Activated CD4-positive, alpha-beta memory T cell treated with anti-CD3 and anti-CD28 coated beads, Interleukin-2, amount 10 ng/mL, durations not matched to agents 7 days and 5 days (primary cell): ENCODE measurements around the gene EXOC3L2. TPM values are rescaled to one million over a fixed set of nuclear protein-coding genes. Genes with fewer than 3 reads are reported as not detected.
"Not testable (repeated sequence)": the region's sequence is repeated elsewhere in the genome, so short reads cannot be mapped to it uniquely, and the experiment has no call there.

Source experiments
- CTCF ChIA-PET: fragments of 350-600 bp; sonication (Branson Sonifier 250); formaldehyde crosslinking; loops from one replicate; lab custom pipeline; 2021; ENCODE audit warnings: antibody characterized with exemption, inconsistent platforms; lab: Charles Lee
- POLR2A ChIA-PET: fragments of 350-600 bp; sonication (Branson Sonifier 250); formaldehyde crosslinking; loops from one replicate; lab custom pipeline; 2021; ENCODE audit warnings: antibody characterized with exemption; lab: Charles Lee
- DNase-seq: peaks from one replicate; pipeline ENCODE4 v3.0.0-alpha.2; 2020
- H3K27ac Mint-ChIP-seq: one replicate; pipeline ENCODE4 v1.8.0; 2021; ENCODE audit warnings: mild to moderate bottlenecking, mixed read lengths
- H3K27me3 Mint-ChIP-seq: one replicate; pipeline ENCODE4 v1.8.0; 2021; ENCODE audit warnings: mixed read lengths
- H3K36me3 Mint-ChIP-seq: one replicate; pipeline ENCODE4 v1.8.0; 2021; ENCODE audit warnings: low read depth, mixed read lengths
- H3K4me1 Mint-ChIP-seq: one replicate; pipeline ENCODE4 v1.8.0; 2021; ENCODE audit warnings: mixed read lengths
- H3K4me3 Mint-ChIP-seq: one replicate; pipeline ENCODE4 v1.8.0; 2021; ENCODE audit warnings: mild to moderate bottlenecking, mixed read lengths
- H3K9me3 Mint-ChIP-seq: one replicate; pipeline ENCODE4 v1.8.0; 2021; ENCODE audit warnings: mixed read lengths
- total RNA-seq, 2 experiments: library from RNA; stranded (reverse); gene quantifications; one replicate each; pipeline ENCODE4 v1.2.3, GENCODE V29; 2021

Gene EXOC3L2
- total RNA-seq, 2 experiments from 2014 or later: not detected

DNA sequence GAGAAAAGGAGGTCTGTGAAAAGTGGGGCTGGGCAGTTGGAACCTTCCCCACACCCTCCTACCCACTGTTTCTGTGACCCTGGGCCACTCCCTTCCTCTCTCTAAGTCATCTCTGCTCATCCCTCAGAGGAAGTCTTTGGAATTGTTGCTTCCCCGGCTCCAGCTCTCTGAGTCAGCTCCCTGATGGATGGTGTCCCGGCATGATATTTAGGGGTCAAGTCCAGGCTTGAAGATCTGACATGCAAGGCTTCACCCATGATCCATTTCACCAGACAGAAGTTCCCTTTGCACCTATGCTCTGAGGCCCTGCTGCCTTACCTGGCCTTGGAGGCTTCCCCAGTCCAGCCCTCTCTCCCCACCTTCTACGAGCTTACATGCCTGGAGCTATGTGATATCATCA, 13.3 kb downstream of the EXOC3L2 start:
- H3K36me3 Mint-ChIP-seq: no peaks in the 10 kb centered on the region
- no peak for DNase-seq
- POLR2A ChIA-PET: no interaction called here
- peaks cover 2% of the 10 kb centered on the region for H3K4me1 Mint-ChIP-seq
- H3K27me3 Mint-ChIP-seq: peaks cover 16% of the 10 kb centered on the region
- H3K4me3 Mint-ChIP-seq: no peak overlapping the region
- CTCF ChIA-PET: no interaction called here
- H3K9me3 Mint-ChIP-seq: no peaks in the 10 kb centered on the region
- no peak overlapping the region for H3K27ac Mint-ChIP-seq

DNA sequence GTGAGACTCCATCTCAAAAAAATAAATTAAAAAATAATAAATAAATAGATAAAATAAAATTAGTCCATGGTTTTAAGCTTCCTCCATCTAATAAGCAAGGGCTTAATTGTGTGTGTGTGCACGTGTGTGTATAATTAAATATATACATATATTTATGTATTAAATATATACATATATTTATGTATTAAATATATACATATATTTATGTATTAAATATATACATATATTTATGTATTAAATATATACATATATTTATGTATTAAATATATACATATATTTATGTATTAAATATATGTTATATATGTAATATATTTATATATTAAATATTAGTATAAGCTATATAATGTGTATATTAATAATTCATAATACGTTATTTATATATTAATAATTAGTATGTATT, 16.2 kb downstream of the EXOC3L2 start:
- H3K4me3 Mint-ChIP-seq, DNase-seq, H3K4me1 Mint-ChIP-seq, POLR2A ChIA-PET, H3K27ac Mint-ChIP-seq, H3K9me3 Mint-ChIP-seq, H3K36me3 Mint-ChIP-seq, H3K27me3 Mint-ChIP-seq: not testable (repeated sequence)
- CTCF ChIA-PET: interaction anchor here (0.5 to 0.9 kb wide), 2 partner anchors 10 to 110 kb away, joined by 4 read pairs; no protein-coding TSS in a partner anchor

- no peak overlapping the region for H3K4me3 Mint-ChIP-seq
- POLR2A ChIA-PET: no interaction called here
- no peaks in the 10 kb centered on the region for H3K9me3 Mint-ChIP-seq
- H3K36me3 Mint-ChIP-seq: no peaks in the 10 kb centered on the region
- peaks cover 10% of the 10 kb centered on the region for H3K27me3 Mint-ChIP-seq
- CTCF ChIA-PET: no interaction called here
- H3K4me1 Mint-ChIP-seq: no peaks in the 10 kb centered on the region
- no peak for DNase-seq
- H3K27ac Mint-ChIP-seq: no peak overlapping the region
These were observed 20.6 kb downstream of the EXOC3L2 start for GRCh38 chr19:45224645-45225044.

- no peaks in the 10 kb centered on the region for H3K36me3 Mint-ChIP-seq
- DNase-seq: no peak
- H3K27me3 Mint-ChIP-seq: peaks cover 10% of the 10 kb centered on the region
- H3K4me1 Mint-ChIP-seq: no peaks in the 10 kb centered on the region
- CTCF ChIA-PET: interaction anchor here (0.6 kb wide), 1 partner anchor 270 kb away, joined by 4 read pairs; no protein-coding TSS in a partner anchor
- H3K9me3 Mint-ChIP-seq: no peaks in the 10 kb centered on the region
- H3K27ac Mint-ChIP-seq: no peak overlapping the region
- no peak overlapping the region for H3K4me3 Mint-ChIP-seq
- POLR2A ChIA-PET: no interaction called here
These were observed 21.3 kb downstream of the EXOC3L2 start for GRCh38 chr19:45223879-45224278.

GRCh38 chr19:45222724-45223123, 22.5 kb downstream of the EXOC3L2 start:
- Mint-ChIP-seq H3K4me3 (no peak overlapping the region), H3K27ac (no peak overlapping the region), H3K4me1 (no peaks in the 10 kb centered on the region), H3K27me3 (peaks cover 18% of the 10 kb centered on the region), H3K36me3 (no peaks in the 10 kb centered on the region), H3K9me3 (no peaks in the 10 kb centered on the region)
- DNase-seq: no peak
- ChIA-PET POLR2A (no interaction called here), CTCF (no interaction called here)

GRCh38 chr19:45218911-45219743, 26.1 kb downstream of the EXOC3L2 start:
- POLR2A ChIA-PET: no interaction called here
- DNase-seq: no peak
- Mint-ChIP-seq H3K9me3 (no peaks in the 10 kb centered on the region), H3K27me3 (peaks cover 42% of the 10 kb centered on the region), H3K36me3 (no peaks in the 10 kb centered on the region), H3K27ac (no peak overlapping the region), H3K4me3 (no peak overlapping the region), H3K4me1 (peaks cover 1% of the 10 kb centered on the region)
- CTCF ChIA-PET: interaction anchor here (0.7 kb wide), 1 partner anchor 10 kb away, joined by 4 read pairs; no protein-coding TSS in a partner anchor

- DNase-seq: no peak
- CTCF ChIA-PET: interaction anchor here (0.7 kb wide), 1 partner anchor 11 kb away, joined by 4 read pairs; no protein-coding TSS in a partner anchor
- no peak overlapping the region for H3K4me3 Mint-ChIP-seq
These were observed 26.8 kb downstream of the EXOC3L2 start for GRCh38 chr19:45218426-45218825.

GRCh38 chr19:45217957-45218334, 27.3 kb downstream of the EXOC3L2 start:
- CTCF ChIA-PET: no interaction called here
- H3K9me3 Mint-ChIP-seq: no peaks in the 10 kb centered on the region

More at GRCh38 chr19:45218426-45218825, 26.8 kb downstream of the EXOC3L2 start:
- Mint-ChIP-seq H3K36me3 (no peaks in the 10 kb centered on the region), H3K9me3 (no peaks in the 10 kb centered on the region), H3K4me1 (peaks cover 1% of the 10 kb centered on the region), H3K27ac (no peak overlapping the region), H3K27me3 (peaks cover 46% of the 10 kb centered on the region)
- POLR2A ChIA-PET: no interaction called here

GRCh38 chr19:45217193-45217956, 27.8 kb downstream of the EXOC3L2 start:
- DNase-seq: no peak
- H3K27ac Mint-ChIP-seq: no peak overlapping the region
- no peaks in the 10 kb centered on the region for H3K36me3 Mint-ChIP-seq
- ChIA-PET POLR2A (interaction anchor here (0.9 kb wide), 1 partner anchor 17 kb away, joined by 4 read pairs; no protein-coding TSS in a partner anchor), CTCF (no interaction called here)
- H3K27me3 Mint-ChIP-seq: peaks cover 43% of the 10 kb centered on the region
- no peaks in the 10 kb centered on the region for H3K9me3 Mint-ChIP-seq
- no peak overlapping the region for H3K4me3 Mint-ChIP-seq
- peaks cover 1% of the 10 kb centered on the region for H3K4me1 Mint-ChIP-seq

More at GRCh38 chr19:45217957-45218334, 27.3 kb downstream of the EXOC3L2 start:
- no peak for DNase-seq
- no peak overlapping the region for H3K27ac Mint-ChIP-seq
- peaks cover 46% of the 10 kb centered on the region for H3K27me3 Mint-ChIP-seq
- no peak overlapping the region for H3K4me3 Mint-ChIP-seq
- POLR2A ChIA-PET: interaction anchor here (0.9 kb wide), 1 partner anchor 18 kb away, joined by 4 read pairs; no protein-coding TSS in a partner anchor
- H3K4me1 Mint-ChIP-seq: peaks cover 1% of the 10 kb centered on the region
- H3K36me3 Mint-ChIP-seq: no peaks in the 10 kb centered on the region

- Mint-ChIP-seq H3K4me3 (no peak overlapping the region), H3K36me3 (no peaks in the 10 kb centered on the region), H3K27ac (no peak overlapping the region), H3K27me3 (peaks cover 43% of the 10 kb centered on the region), H3K4me1 (peaks cover 1% of the 10 kb centered on the region), H3K9me3 (no peaks in the 10 kb centered on the region)
- POLR2A ChIA-PET: no interaction called here
- CTCF ChIA-PET: interaction anchor here (0.7 kb wide), 1 partner anchor 335 kb away, joined by 3 read pairs; no protein-coding TSS in a partner anchor
- no peak for DNase-seq
These were observed 28.5 kb downstream of the EXOC3L2 start for GRCh38 chr19:45216667-45217066.

DNA sequence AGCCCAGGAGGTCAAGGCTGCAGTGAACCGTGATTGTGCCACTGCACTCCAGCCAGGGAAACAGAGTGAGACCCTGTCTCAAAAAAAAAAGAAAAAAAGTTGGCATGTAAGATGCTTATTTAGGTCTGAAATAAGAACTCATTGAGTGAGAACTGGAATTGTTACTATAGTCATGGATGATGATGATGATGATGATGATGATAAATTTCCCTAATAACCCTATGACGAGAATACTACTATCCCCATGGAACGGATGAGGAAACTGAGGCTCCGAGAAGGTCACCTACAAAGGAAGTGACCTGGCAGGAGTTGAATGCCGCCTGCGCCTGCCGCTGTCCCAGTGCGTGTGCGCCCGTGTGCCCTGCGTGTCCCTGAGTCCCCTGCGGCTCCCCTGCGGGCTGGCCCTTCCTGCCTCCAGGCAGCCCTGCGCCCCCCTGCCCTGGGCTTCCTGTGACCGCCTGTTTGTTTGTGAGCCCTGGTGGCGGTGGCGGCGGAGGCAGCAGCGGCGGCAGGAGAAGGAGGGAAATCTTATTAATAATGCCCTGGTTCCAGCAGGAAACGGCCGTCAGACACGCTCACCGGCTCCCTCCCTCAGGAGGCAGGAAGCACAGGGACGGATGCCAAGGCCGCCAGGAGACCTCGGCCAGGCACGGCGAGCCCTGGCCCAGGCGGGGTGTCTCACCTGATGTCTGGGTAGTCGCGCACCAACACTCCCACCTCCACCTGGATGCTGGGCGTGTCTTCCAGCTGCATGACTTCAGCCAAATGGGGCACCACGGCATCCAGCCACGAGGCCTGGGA, 29.6 kb downstream of the EXOC3L2 start:
- Mint-ChIP-seq H3K27me3 (peaks cover 41% of the 10 kb centered on the region), H3K27ac (no peak overlapping the region), H3K36me3 (no peaks in the 10 kb centered on the region), H3K4me1 (peaks cover 1% of the 10 kb centered on the region), H3K9me3 (no peaks in the 10 kb centered on the region), H3K4me3 (no peak overlapping the region)
- ChIA-PET CTCF (no interaction called here), POLR2A (no interaction called here)
- DNase-seq: no peak

DNA sequence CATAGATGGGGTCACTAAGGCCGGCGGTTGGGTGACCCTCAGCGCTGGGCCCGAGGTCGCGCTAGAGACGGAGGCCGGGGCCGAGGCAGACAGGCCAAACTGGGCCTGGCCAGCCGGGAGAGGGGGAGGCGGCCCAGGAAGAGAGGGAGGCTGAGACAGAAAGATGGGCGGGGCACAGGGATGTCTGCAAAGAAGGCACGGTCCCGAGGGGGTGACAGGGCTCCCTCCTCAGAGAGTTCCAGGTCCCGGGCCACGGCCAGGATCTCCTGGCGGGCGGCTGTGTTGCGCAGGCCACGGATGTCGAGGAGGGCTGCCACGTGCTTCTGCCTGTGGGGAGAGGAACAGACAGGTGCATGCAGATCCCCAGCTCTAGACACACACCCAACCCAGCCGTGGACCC, 32.2 kb downstream of the EXOC3L2 start:
- no peaks in the 10 kb centered on the region for H3K9me3 Mint-ChIP-seq
- peaks cover 5% of the 10 kb centered on the region for H3K4me1 Mint-ChIP-seq
- ChIA-PET POLR2A (no interaction called here), CTCF (no interaction called here)
- no peak overlapping the region for H3K27ac Mint-ChIP-seq
- H3K4me3 Mint-ChIP-seq: no peak overlapping the region
- no peaks in the 10 kb centered on the region for H3K36me3 Mint-ChIP-seq
- DNase-seq: no peak
- H3K27me3 Mint-ChIP-seq: peaks cover 31% of the 10 kb centered on the region
